Renal pelvis (tissue), 4 donors: ENCODE measurements around the gene SLC40A1. TPM values are rescaled to one million over a fixed set of nuclear protein-coding genes. Genes with fewer than 3 reads are reported as not detected.
A peak's percentile ranks its signal among the peaks of the same experiment; 100 is the strongest.

Experiments used
- DNase-seq: peaks from one replicate; pipeline ENCODE4 v3.0.0-alpha.2; 2013
- polyA plus RNA-seq, 3 donors: library from polyadenylated mRNA; unstranded; fragments of 120-200 nt; gene quantifications; one replicate each; pipeline ENCODE4 v1.2.1, GENCODE V29; 2013; ENCODE audit not compliant: insufficient read length in 3 of 3

The SLC40A1 gene
- polyA plus RNA-seq, 3 donors, result 112 to 125 (median 121) TPM

- no peak for DNase-seq
These were observed 3.5 kb downstream of the SLC40A1 start for GRCh38 chr2:189577121-189577520.

DNA sequence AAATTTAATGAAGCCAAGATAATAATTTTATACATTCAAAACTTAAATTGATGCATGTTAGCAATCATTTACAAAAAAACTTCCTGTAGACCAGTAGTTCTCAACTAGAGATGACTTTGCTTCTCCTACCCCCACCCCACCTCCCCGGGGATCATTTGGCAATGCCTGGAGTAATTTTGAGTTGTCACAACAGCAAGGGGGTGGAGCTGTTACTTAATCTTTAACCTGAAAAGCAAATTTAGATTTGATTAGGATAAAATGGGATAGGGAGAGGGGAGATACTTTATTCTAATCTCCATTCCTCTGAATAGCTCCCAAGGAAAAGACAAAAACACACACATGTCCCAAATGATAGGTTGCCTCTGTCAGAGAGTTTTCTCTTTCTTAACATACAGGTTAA, 4.2 kb downstream of the SLC40A1 start:
- DNase-seq, result no peak

- DNase-seq, result no peak
These were observed 5.7 kb downstream of the SLC40A1 start for GRCh38 chr2:189574793-189575475.

DNA sequence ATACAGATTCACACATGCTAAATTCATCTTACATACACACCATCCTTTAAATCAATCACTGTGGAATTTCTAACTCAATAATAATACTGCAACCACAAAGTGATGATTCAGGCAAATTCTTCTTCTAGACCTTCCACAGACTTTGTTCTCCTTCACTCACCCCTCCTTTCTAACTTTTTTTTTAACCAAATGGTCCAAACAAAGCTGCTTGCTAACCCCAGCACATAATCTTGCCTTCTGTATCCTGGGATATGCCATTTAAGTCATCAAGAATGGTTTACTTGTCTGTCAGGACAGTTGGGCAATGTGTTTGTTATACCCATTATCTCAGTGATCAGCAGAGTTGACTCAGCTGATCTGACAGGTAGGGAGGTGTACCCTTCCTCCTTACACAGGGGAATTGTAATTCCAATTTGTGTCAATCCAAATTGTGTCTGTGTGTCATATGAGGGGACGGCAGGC, 10.0 kb downstream of the SLC40A1 start:
- DNase-seq, result no peak

- no peak for DNase-seq
These were observed 11.2 kb downstream of the SLC40A1 start for GRCh38 chr2:189569295-189569910.

DNA sequence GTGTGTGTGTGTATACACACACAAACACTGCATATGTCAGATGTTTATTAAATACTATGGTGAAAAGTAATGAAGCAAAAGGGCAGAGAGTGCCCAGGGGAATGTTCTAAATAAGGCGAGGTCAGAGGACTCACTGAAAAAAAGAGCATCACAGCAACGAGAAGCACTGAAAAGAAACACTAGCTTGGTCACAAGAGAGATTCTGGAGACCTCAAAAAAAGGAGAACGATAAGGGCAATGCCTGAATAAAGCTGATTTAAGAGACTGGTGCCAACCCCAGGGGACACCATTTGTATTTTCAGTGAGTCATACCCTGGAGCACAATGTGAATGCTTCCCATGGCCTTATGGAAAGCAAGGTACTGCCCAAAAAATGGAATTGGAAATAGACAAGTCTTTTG, 14.5 kb downstream of the SLC40A1 start:
- no peak for DNase-seq

DNA sequence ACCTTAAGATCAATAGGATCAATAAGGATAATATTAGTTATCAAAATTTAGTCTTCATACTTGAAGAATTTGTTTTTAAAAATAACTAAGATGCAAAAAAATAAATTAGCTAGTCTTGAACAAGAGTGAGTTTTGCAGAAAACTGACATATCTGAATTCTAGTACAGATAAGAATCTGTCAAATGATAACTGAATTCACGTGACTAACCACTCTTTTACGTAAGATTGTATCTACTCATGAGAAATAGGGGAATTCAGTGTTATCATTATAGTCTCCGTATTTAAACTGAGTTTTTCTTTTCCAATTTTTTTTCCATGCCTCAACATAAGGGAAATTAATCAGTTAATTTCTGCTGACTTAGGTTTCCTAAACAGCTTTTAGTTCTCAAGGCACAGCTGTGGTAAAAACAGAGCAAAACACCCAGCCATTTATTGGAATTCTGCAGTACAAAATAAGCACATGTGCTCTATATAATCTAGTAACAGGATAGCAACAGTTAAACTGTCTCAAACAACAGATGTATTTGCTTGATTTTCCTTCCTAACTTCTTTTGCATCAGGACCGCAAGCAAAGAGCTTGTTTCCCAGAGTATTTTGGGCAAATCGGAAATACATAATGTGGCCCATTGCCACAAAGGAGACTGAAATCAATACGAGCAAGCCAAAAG, 19.1 kb downstream of the SLC40A1 start:
- DNase-seq, result no peak

DNA sequence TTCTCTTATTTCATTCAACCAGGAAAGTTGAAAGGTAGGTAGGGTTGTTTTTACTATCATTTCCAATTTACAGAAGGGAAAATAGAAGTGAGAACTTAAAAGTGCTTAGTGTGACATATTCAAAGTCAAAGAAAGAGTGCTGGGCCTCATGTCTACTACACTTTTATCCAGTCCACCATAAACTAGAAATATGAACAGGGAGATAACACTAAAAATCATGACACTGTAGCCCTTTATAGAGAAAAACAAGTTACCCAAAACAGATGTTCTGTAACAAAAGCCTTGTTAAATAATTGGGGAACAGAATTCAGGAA, 20.4 kb downstream of the SLC40A1 start:
- DNase-seq, result no peak

- DNase-seq, result peak; percentile 73
These were observed 20.9 kb downstream of the SLC40A1 start for GRCh38 chr2:189559579-189560272.

DNA sequence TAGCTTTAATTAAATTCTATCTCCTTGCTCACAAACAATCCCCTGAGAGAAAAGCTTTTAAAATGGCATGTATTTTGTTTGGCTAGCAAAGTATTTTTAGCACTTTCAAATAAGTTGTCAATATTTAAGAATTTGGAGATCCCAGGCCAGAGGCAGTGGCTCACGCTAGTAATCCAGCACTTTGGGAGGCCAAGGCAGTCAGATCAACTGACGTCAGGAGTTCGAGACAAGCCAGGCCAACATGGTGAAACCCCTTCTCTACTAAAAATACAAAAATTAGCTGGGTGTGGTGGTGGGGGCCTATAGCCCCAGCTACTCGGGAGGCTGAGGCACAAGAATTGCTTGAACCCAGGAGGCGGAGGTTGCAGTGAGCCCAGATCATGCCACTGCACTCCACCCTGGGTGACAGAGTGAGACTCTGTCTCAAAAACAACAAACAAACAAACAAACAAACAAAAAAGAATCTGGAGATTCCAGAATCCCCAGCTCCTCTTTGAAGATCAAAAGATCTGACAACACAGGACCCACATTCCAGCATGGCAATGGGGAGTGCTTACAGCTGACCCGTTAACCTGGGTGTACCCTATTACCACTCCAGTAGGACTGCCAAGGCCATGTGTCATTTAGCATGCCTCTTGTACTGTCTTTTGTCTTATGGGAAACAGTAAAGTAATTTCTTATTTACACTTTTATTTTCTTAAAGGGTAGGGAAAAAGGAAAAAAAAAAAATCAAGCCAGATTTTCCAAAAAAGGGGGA, 21.9 kb downstream of the SLC40A1 start:
- DNase-seq, result no peak

DNA sequence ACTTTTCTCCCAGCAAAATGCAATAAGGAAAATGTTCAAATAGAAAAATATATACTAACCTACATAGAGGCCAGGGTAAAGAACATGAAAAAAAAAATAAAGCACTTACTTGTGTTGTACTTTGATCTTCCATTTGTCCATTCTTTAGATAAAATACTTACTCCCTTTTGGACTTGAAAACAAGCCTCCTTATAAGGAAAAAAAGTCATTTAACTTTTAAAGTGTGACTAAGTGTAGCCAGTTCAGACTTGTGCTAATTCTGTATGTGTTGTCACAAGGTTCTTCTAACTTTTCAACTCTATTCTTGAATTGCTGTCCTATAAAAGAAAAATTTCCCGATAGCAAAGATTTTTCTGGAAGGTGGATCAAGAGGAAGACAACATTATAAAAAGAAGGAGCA, 23.2 kb downstream of the SLC40A1 start:
- DNase-seq, result no peak

- DNase-seq, result no peak
These were observed 24.1 kb downstream of the SLC40A1 start for GRCh38 chr2:189556526-189556925.

DNA sequence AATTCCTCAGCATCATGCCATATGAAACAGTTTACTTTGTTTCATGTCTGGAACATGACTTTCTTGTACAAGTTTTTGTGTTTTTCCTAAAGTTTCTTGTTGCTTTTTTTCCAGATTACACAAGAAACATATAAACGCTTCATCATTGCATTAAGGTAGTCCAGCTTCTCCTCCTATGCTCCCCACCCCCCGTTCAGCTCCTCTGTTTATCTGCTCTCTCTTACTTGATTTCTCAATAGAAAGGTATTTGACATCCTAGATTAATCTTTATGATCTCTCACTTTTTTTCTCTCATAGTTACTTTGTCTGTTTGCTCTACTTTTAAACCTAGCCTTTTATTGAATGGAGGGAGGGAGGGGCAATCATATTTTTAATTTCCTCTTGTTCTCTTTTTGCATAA, 25.4 kb downstream of the SLC40A1 start:
- no peak for DNase-seq

- DNase-seq, result no peak
These were observed 27.0 kb downstream of the SLC40A1 start for GRCh38 chr2:189553504-189554088.

GRCh38 chr2:189552991-189553404, 27.6 kb downstream of the SLC40A1 start:
- no peak for DNase-seq

DNA sequence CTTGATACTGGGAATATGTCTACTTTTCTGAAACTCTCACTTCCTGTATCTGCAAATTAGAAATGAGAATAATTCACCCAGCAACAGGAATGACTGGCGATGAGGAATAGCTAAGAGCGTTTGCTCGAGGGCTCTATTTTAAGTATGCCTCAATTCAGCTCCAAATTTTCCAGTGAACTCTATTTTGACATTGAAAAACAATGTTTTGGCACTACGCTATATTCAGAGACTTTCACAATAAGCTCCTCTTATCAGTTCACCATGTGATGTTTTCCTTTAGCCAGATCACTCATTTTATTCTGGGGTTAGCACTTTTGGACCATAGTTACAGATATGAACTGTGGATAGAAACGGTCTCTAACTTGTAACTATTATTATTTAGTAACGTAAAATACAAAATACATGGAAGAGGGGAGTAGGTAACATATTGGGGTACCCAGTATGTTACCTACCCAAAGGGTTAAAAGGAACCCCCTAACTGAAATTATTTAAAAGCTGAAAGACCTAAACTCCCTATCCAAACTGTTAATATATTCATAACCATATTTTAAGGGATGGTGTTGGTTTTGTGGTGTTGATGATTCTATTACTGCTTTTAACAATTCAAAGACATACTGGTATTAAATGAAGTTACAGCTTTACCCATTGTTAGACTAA, 28.1 kb downstream of the SLC40A1 start:
- DNase-seq, result no peak

DNA sequence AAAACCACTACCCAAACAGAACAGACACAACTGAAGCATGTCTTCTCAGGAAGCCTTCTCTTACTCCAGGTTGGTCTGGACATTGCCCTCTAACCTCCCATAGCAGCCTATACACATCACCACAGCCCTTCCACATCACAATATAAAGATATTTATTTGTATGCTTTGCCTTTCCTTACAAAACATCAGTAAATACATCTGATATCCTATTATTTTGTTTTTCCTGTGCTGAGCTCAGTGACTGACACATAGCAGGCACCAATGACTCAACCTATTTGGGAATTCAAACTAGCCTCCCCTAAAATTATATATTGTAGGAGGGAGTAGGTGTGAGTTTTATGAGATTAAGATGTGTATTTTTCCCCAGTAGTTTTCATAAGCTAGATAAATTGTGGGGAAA, 28.8 kb downstream of the SLC40A1 start:
- DNase-seq, result no peak

DNA sequence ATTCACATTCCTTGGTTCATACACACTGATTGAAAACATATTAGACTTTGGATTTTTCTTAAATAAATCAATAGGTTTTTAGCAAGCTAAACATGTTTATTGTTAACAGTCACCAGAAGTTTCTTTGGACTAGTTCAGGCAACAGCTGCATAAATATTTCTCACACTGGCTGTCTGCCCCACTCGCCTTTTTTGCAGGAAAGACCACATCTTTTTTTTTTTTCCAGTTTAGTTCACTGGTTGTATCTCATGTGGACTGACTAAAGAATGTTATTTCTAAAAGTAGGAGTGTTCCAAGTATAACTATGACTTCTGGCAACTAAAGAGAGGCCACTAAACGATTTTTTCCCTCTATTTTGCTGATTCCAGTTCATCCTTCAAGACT, 31.1 kb downstream of the SLC40A1 start:
- no peak for DNase-seq

DNA sequence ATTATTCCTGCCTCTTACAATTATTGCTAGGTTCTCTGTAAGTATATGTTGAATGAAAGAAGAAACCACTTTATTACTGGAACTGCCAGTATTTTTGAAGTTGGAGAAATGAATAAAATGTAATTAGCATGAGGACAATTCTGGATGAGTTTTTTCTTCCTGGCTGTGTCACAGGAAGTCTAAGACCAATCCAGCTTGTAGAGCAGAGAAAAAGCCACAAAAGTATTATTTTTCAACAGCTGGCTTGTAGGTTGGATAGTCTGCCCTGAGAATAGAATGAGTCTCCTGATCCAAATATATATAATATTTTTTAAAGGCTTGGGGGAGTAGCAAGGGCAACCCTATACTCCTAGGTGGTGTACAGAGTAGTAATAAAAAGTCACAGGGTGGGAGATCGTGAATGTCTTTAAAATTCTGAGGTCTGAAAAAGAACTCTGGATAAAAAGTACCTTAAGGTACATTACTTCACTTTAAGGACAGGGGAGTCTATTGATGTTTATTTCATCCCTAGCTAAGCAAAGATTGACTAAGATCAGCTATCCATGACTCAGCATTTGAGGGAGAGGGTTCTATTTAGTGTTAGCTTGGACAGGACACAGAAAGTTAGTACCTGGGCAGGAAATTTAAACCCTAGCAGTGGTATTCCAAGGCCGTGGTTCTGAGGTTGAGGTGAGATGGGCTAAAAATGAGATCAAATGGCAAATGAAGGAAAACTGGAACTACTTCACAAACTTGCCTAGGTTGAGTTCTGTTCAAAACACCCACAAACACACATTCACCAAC, 31.7 kb downstream of the SLC40A1 start:
- DNase-seq, result no peak

- no peak for DNase-seq
These were observed 35.2 kb downstream of the SLC40A1 start for GRCh38 chr2:189545418-189545817.
